GM21619 (cell line): ENCODE measurements around the gene MON1B.
"Not testable (repeated sequence)": the region's sequence is repeated elsewhere in the genome, so short reads cannot be mapped to it uniquely, and the experiment has no call there.

ENCODE experiments used
- ATAC-seq: cut with Tn5 transposase; IDR thresholded peaks from one replicate; pipeline ENCODE4 v1.9.1; 2021; ENCODE audit not compliant: unreplicated experiment

Gene MON1B

GRCh38 chr16:77190478-77191258 lies at the start of gene MON1B:
MON1B (plus strand) TSS chr16:77191190; CDS start chr16:77191486, 296 bp downstream.
- peak; percentile 96 for ATAC-seq

- ATAC-seq: no peak
Observed at GRCh38 chr16:77143364-77143763, 47.6 kb upstream of the MON1B start.

- ATAC-seq: no peak
Observed at GRCh38 chr16:77148121-77148520, 42.9 kb upstream of the MON1B start.

- no peak for ATAC-seq
Observed at GRCh38 chr16:77157346-77158058, 33.5 kb upstream of the MON1B start.

- ATAC-seq: no peak
Observed at GRCh38 chr16:77158293-77158692, 32.7 kb upstream of the MON1B start.

- ATAC-seq: no peak
Observed at GRCh38 chr16:77165006-77165405, 26.0 kb upstream of the MON1B start.

- ATAC-seq: not testable (repeated sequence)
Observed at GRCh38 chr16:77165536-77166236, 25.3 kb upstream of the MON1B start.

GRCh38 chr16:77166726-77167125 lies 24.3 kb upstream of the MON1B start:
- no peak for ATAC-seq

- no peak for ATAC-seq
Observed at GRCh38 chr16:77168901-77169300, 22.1 kb upstream of the MON1B start.

GRCh38 chr16:77169650-77170236 lies 21.2 kb upstream of the MON1B start:
- ATAC-seq: no peak

GRCh38 chr16:77170805-77171204 lies 20.2 kb upstream of the MON1B start:
- no peak for ATAC-seq

GRCh38 chr16:77171745-77172635 lies 19.0 kb upstream of the MON1B start:
- ATAC-seq: peak; percentile 85

- ATAC-seq: no peak
Observed at GRCh38 chr16:77172951-77173350, 18.0 kb upstream of the MON1B start.

- ATAC-seq: no peak
Observed at GRCh38 chr16:77183137-77183536, 7.9 kb upstream of the MON1B start.

GRCh38 chr16:77186298-77186697 lies 4.7 kb upstream of the MON1B start:
- ATAC-seq: not testable (repeated sequence)

- no peak for ATAC-seq
Observed at GRCh38 chr16:77190190-77190477, 856 bp upstream of the MON1B start.

GRCh38 chr16:77191259-77191969 lies 424 bp downstream of the MON1B start:
- ATAC-seq: no peak

- ATAC-seq: no peak
Observed at GRCh38 chr16:77193377-77193776, 2.4 kb downstream of the MON1B start.

- no peak for ATAC-seq
Observed at GRCh38 chr16:77194295-77195231, 3.6 kb downstream of the MON1B start.
